Measurements from ENCODE around the gene MYRF.

GRCh38 chr11:61706452-61707400, 45.7 kb upstream of the MYRF start:
- no peak for TF ChIP-seq CTCF (IDR thresholded peaks at IDR 0.05)
- TF ChIP-seq EZH2 (IDR thresholded peaks at IDR 0.05; ENCODE audit: borderline replicate concordance, insufficient read depth, low read depth, low read length, poor library complexity, severe bottlenecking): no peak

Data from B cell (primary cell).